HG03135 (cell line): ENCODE results near the gene FGF4.

Source experiments
- ATAC-seq: cut with Tn5 transposase; IDR thresholded peaks from one replicate; pipeline ENCODE4 v1.9.1; 2021; ENCODE audit warnings: mild to moderate bottlenecking, moderate library complexity; ENCODE audit not compliant: unreplicated experiment

Gene FGF4, protein sequence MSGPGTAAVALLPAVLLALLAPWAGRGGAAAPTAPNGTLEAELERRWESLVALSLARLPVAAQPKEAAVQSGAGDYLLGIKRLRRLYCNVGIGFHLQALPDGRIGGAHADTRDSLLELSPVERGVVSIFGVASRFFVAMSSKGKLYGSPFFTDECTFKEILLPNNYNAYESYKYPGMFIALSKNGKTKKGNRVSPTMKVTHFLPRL

DNA sequence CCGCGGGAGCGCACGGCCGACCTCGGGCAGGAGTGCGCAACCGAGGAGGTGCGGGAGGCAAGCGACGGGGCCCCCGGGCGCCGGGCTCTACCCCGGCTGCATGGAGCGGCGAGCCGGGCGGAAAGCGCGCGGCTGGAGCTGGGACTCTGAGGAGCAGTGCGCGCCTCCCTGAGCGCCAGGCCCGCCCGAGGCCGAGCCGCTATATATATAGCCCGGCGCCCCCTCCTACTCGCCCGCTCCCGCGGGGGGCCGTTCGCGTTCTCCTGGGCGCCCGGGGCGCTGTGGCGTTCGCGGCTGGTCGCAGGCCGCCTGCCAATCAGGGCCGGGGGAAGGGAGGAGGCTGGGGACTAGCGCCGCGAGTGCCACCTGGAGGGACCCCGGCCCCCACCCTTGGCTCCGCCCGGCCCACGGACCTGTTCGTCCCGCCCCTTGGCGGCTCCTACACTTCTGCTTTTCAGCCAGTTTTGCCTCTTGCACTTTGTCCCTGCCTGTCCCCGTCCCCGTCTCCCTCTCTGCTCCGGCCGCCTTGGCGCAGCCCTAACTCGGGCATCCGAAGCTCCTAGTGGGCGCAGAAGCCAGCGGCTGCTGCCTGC is at the start of gene FGF4:
FGF4 (minus strand) TSS at position 179 of the 593 bp plus-strand sequence. CDS start 257 bp downstream, outside the sequence.
- no peak for ATAC-seq

DNA sequence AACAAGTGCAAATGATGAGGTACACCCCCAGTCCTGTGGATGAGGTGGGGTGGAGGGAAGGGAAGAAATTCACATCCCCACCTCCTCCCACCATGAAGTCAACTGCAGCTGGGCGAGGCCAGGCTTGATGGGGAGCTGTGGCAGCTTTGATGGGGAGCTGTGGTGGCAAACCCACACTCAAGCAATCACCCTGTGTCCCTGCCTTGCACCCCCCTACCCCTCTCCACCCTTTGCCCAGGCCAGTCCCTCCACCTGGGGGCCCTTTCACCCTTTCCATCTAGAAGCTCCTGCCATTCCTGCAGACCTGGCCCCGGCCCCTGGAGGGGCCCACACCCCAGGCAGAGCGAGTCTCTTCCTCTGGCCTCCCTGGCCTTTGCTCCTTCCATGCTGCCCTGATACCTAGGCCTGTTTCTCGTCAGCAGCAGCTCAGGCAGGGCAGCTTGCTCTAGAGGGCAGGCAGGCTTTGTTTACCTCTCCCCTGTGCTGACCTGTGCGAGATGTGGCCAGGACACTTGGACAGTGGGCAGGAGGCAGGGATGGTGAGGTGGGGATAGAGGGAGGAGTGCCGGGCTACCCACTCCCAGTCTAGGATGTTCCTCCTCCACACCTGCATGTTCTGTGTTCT is 48.6 kb upstream of the FGF4 start:
- ATAC-seq, result no peak

DNA sequence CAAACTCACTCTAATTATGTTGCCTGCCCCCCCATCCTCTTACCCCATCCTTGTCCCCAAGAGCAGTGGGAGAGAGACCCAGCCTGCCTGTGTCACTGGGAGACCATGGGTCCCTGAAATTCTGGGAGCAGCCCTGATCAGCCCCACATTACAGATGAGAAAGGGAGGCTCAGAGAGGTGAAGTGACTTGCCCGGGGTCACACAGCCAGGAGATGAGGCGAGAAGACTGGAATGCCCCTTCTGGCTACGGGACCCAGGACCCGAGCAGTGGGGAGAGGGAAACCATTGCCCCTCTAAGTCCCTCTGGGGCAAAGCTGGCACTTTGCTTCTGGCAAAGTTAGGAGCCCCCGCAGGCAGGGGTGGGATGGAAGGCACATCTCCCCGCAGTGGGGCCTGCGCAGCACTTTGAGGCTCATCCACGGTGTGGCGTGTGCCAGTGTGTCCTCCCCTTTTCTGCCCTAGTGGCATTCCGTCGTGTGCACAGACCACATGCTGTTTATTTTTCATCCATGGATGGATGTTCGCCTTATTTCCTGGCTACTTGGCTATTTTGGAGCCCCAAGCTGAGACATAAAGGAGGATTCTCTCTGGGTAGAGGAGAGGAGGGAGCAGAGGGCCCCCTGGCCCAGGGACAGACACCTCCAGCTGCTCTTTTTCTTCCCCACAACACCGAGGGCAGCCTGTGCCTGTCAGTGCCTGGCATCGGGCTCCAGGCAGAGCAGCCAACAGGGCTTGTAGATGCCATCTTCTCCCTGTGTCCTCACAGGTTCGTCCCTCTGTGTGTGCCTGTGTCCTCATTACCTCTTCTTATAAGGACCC is 47.7 kb upstream of the FGF4 start:
- ATAC-seq, result no peak

DNA sequence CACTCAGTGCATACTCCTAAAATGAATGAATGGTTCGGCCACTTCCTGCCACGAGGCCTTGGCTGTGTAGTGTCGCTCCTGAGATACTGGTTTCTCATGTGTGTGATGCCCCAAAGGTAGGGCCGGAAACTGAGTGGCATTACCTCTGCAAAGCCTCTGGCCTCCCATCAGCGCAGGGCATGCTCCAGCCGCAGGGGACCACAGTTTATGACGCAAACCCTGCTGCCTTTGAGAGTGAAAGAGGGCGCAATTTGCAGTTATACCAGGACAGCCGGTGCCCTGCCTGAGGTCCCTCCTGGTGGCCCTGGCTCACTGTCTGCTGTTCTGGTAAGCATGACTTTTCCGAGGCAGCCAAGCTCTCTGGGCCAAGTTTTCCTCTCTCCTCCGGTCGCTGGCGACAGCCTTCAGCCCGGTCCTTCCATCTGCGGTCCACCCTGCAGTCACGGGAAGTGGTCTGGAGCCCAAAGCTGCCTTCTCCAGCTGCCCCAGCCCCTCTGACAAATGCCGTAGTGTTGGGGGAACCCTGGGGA is 46.4 kb upstream of the FGF4 start:
- no peak for ATAC-seq

DNA sequence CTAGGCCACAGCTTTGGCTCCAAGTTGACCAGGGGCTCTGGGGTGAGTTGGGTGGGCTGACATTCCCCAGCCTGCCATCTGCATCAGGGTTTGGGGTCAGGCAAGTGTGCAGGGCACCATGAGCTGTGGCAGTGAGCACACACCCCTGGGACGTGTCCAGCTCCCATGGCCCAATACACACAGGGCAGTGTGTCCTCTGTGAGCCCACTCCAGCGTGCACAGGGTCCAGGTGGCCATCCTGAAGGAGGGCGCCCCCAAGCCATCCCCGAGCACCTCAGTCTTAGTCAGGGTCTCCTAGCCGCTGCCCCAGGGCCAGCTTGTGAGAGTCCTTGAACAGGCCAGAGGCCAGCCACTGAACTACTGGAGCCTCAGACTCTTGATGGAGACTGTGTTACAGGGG is 45.3 kb upstream of the FGF4 start:
- ATAC-seq, result no peak

DNA sequence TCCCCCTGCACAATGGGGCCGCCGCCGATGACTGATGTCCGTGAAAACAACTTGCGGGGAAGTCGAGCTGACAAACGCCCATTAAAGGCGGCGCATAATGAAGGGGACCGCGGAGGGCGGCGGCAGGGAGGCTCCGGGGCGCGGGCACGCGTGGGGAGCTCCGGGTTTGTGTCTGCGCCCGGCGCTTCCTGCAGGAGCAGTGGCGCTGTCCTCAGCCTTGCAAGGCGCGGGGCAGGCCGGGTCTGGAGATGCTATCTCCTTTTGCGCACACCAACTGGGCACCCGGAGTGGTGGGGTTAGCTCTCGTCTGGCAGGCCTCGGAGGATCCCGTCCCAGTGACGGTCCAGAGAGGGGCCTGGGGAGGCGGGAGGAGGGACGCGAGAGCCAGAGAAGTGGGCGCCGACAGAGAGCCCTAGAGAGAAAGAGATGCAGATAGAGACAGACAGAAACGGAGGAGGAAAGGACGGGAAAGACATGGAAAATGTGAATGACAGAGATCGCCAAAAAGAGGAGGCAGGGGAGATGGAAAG is 44.5 kb upstream of the FGF4 start:
- ATAC-seq, result no peak

DNA sequence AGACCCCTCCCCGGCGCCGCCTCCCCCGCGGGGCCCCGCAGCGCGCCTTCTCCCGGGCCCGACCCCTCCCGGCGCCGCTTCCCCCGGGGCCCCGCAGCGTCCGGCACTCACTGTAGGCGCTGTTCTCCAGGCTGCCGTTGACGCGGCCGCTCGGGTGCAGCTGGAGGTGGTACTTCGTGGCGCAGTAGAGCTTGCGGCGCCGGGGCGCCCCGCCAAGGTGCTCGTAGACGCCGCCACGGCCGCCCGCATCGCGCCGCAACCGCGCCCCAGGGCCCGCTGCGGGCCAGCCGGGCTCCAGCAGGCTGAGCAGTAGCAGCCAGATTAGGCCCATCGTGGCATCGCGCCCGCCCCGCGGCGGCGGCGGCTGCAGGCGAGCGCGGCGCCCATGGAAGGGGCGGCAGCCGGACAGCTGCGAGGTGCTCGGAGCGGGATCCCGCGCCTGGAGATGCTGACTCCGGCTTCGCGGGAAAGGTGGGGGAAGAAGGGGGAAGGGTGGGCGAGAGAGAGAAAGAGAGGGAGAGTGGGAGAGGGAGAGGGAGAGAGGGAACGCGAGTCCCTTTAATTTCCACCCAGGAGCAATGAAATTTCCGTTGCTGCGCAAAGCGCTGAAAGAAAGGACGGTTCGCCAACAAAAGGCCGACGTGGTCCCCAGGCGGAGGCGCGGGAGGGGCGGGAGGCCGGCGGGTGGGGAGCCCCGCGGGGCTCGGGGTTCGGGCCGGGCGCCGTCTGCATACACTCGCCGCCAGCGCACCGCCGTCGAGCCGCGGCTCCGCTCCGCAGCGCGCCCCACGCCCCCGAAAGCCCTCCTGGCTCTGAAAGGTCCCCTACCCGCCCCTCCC is 43.7 kb upstream of the FGF4 start, which contains the start of gene FGF3:
FGF3 (minus strand) TSS at position 814 of the 839 bp plus-strand sequence; CDS start at position 331, 483 bp downstream.
- ATAC-seq, result no peak

DNA sequence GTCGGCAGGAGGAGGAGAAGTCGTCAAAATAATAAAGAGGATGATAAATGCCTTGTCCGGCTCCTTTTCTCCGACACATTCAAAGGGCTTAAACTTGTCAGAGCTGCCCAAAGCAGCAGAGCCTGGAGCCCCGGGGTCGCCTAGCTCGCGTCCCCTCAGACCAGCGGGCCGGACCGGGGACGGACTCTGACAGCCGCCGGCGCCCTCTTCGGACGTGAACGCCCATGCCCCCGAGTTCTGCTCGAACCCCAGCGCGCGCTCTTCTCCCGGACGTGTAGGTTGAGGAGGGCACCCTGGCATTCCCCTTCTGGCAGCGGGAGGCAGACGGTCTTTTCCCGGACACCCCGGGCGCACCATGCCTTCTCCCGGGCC is 43.1 kb upstream of the FGF4 start:
- no peak for ATAC-seq

DNA sequence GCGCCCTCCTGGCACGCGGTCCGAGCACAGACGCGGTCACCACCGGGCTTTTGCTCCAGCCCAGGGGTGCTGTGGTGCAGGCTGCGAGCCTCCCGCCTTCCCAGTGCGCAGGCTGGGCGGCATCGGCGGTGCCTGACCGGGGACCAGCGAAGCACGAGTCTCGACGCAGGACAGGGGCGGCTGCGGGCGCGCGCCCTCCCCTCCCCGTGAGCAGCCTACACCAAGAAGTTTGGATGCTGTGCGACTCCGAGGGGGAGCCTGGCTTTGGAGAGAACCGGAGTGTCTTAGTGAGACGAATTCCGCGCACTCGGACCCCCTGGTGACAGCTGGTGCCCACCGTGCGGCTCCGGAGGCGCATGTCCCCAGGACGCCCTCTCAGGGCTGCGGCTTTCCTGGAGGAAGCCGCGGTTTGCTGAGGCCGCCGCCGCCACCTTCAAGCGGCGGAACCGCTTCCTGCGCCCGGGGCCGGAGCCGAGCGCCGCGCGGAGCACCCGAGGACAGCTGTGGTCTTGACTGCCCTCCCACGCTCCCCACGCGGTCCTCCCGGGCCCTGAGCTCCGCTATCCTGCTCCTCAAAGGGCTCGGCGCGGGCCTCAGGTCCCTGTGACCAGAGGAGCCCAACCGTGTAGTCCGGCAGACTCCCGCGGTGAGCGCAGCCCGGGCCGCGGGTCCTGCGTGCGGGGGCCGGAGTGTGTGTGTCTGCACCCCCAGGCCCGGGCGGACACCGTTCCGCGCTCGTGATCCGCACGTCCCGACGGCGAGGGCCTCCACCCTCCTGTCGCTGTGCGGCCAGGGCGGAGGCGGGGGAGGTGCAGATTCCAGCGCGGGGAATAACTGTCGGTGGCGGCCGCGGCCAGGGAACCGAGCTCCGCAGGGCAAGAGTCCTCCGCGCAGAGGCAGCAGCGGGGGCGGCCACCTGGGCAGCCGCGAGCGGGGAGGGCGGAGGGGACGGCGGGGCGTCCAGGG is 42.4 kb upstream of the FGF4 start:
- no peak for ATAC-seq

DNA sequence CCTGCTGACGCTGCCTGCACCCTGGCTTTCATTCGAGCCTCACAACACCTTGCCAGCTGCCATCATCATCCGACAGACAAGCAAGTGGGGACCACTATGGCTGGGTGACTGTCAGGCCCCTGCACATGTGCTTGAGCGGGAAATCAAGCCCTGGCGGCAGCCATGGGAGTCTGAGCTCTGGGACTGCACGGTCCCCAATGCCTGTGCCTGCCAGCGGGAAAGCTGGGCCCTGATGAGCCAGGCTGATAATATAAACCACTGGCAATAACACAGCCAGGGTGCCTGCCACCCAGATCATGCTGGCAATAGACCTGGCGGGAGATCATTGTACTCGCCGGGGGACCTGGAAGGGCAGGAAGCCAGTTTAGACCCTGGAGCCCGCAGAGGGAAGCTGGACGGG is 41.5 kb upstream of the FGF4 start:
- ATAC-seq, result no peak

DNA sequence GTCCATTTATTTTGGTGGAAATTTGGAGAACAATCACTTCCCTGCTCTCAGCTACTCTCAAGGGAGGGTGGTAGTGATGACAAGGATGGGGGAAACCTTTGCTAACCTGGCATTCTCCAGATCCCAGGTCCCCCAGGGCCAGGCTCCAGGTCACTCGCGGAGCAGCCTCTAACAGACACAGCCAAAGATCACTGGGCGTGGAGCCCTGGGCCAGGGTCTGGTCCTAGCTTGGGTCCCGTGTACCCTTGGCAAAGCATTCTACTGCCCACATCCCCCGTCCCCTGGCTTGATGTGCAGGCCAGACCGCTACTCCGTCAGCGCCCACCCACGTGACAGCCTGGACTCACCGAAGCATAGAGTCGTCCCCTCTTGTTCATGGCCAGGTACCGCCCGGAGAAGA is 40.8 kb upstream of the FGF4 start:
- ATAC-seq, result no peak

DNA sequence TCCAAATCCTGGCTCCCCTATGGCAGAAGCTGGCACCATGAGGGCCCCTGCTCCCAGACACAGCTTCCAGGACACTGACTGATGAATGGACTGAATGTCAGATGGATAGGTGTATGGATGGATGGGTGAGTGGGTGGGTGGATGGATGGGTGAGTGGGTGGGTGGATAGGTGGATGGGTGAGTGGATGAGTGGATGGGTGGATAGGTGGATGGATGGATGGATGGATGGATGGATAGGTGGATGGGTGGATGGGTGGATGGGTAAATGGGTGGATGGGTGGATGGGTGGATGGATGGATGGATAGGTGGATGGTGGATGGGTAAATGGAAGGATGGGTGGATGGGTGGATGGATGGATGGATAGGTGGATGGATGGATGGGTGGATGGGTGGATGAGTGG is 39.8 kb upstream of the FGF4 start:
- no peak for ATAC-seq

DNA sequence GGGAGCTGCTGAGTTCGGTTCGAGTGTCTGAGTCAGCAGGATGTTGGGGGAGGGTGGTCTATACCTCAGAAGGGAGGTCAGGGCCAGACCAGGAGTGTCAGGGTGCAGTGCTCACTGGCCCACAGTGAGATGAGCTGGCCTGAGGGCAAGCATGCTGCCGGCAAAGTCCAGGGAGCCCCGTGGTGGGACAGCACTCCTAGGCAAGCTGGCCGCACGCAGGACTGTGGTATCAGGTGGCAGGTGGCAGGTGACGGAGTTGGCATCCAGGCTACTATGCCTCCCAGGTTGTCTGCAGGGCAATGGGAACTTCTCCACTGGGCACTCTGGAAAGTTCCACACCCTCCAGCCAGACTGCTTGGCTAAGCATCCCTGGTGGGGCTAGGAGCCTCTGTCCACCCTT is 39.3 kb upstream of the FGF4 start:
- ATAC-seq, result no peak

DNA sequence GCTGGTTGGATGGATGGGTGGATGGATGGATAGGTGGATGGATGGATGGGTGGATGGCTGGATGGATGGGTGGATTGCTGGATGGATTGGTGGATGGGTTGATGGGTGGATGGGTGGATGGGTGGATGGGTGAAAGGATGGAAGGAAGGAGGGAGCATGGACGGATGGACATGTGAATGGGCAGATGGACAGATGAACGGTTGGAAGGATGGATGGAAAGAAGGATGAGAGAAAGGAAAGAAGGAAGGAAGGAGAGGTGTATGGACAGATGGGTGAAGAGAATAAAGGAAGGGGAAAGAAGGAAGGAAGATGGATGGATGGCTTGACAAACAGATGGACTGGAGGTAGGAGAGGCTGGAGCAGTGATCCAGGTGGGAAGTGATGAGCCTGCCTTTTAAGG is 38.7 kb upstream of the FGF4 start:
- ATAC-seq, result no peak

DNA sequence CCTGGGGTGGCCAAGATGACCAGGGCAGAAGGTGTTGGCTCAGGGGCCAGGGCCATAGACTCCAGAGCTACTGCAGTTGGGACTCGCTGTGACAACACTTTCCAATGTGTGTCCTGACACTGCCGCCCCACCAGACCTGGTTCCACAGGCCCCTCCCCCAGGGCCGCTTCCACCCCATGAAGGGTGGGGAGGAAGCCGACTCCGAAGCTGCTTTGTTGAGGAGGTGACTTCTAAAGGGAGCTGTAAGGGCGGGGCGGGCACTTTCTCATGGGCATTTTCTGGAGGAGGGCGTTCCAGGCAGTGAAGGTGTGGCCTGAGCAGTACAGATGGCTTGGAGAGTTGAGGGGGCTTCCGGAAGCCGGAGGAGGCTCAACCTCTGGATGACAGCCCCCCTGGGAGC is 37.8 kb upstream of the FGF4 start:
- no peak for ATAC-seq

DNA sequence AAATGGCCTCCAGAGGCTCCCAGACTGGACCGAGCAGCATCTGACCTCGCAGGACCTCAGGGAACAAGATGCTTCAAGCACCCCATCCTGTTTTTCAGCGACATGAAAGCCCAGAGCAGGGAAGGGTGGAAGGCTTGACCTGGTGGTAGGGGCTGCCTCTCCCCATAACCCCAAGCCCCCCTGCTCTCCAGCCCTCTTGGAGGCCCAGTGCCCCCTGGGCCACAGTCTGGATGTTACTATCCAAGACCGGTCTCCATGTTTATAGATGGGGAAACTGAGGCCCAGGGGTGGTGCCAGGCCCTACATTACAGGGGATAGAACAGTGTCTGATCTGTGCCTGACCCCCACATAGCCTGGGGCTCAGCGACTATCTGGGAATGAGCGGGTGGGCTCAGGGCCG is 37.1 kb upstream of the FGF4 start:
- ATAC-seq, result no peak

DNA sequence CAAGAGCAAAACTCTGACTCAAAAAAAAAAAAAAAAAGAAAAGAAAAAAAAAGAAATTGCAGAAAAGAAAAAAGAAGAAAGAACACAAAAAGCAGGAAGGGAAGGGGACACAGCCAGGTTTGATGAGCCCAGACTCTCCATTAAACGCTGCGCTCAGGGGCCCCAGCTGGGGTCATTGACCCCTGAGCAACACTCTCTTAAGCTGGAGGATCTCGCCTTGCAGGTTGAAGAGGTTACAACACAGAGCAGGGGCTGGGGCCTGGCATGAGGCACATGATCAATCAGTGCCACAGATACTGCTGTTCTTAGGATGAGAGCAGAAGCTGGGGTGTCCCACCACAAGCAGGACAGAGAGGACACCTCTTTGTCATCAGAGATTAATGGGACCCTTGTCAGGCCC is 36.3 kb upstream of the FGF4 start:
- no peak for ATAC-seq

DNA sequence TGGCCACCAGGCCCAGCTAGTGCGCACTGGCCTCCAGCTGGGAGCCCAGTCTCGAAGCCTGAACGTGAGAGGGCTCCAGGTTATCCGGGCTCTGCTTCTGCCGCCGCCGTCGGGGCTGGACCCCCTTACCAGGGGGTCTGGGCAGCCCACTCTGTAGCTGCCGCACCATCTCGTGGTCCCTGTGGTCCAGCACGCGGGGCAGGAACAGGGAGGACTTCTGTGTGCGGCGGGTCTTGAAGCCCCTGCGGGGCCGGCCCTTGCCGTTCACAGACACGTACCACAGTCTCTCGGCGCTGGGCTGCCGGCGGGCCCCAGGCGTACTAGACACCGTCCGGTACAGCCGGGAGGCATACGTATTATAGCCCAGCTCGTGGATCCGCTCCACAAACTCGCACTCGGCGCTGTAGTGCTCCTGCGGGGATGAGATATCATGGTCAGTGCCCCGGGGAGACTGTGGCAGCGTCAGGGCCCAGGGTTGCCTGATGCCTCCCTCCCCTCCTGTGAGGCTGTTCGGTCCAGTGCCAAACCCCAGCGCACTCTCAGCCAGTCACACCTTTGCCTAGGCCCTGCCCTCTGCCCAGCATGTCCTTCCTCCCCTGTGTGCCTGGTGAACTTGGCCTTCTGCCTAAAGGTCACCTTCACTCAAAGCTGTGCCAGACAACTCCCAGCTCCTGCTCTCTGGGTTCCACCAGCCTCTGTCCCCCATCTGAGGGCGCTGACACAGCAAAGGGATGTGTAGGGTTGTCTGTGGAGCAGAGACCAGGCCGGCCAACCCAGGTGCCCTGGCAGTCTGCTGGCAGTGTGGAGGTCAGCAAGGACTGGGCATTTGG is 35.4 kb upstream of the FGF4 start:
- no peak for ATAC-seq
